Fibroblast of the aortic adventitia (primary cell): Measurements from ENCODE around the gene AARSD1. TPM values are rescaled to one million over a fixed set of nuclear protein-coding genes. Genes with fewer than 3 reads are reported as not detected.

ENCODE experiments used
- DNase-seq: peaks from one replicate; pipeline ENCODE4 v3.0.0-alpha.2; 2010; ENCODE audit warnings: low read depth
- H3K4me3 ChIP-seq: 2 replicates; pipeline ENCODE4 v1.5.1; 2011; ENCODE audit warnings: low read depth, mild to moderate bottlenecking, control low read depth, low read length, moderate library complexity
- CTCF ChIP-seq: IDR thresholded peaks from 2 replicates; pipeline ENCODE4 v1.5.1; 2011; ENCODE audit warnings: mild to moderate bottlenecking, low read length, control low read depth, inconsistent platforms; ENCODE audit not compliant: insufficient read depth
- small RNA-seq: library from RNA; depleted of rRNA; stranded (forward); fragments of <200 nt; gene quantifications from one replicate; pipeline ENCODE3, GENCODE V24; 2012
- total RNA-seq: library from RNA; depleted of rRNA; stranded (reverse); fragments of >200 nt; gene quantifications from 2 replicates; pipeline ENCODE4 v1.2.3, GENCODE V29; 2012; ENCODE audit warnings: low replicate concordance

AARSD1 gene
- total RNA-seq, 1 donor: 18.9 TPM

GRCh38 chr17:42906772-42907446, 57.3 kb downstream of the AARSD1 start:
- no peak for TF ChIP-seq CTCF
- no peak for DNase-seq
- no peak overlapping the region for H3K4me3 ChIP-seq

GRCh38 chr17:42904110-42904469, 60.2 kb downstream of the AARSD1 start:
- no peak for TF ChIP-seq CTCF
- H3K4me3 ChIP-seq: no peak overlapping the region

GRCh38 chr17:42901535-42902229, 62.6 kb downstream of the AARSD1 start:
- DNase-seq: peak; percentile 25
- no peak for TF ChIP-seq CTCF
- no peak overlapping the region for H3K4me3 ChIP-seq

More at GRCh38 chr17:42904110-42904469, 60.2 kb downstream of the AARSD1 start:
- DNase-seq: no peak

Small RNA genes lying within 50 kb of the gene (small RNA-seq; reads per million reads assigned to genes)
- not detected for gene AARSD1
- not detected for gene RF00561

Other genes starting within 250 kb of the AARSD1 start
- 26.7 and 31.4 TPM in 2 replicates for gene EZH1, start 219.4 kb downstream of the AARSD1 start, total RNA-seq
- 0.27 and 4.8 TPM in 2 replicates for gene RAMP2, start 203.2 kb downstream of the AARSD1 start, total RNA-seq
- 4.2 and 57.2 TPM in 2 replicates for gene VPS25, start 191.0 kb downstream of the AARSD1 start, total RNA-seq
- 0.45 and 3.5 TPM in 2 replicates for gene WNK4, start 183.8 kb downstream of the AARSD1 start, total RNA-seq
- gene COA3, start 165.8 kb downstream of the AARSD1 start, total RNA-seq: 40.8 and 67.5 TPM in 2 replicates
- 0.54 TPM in 1 of 2 replicates, not detected in the other for gene CNTD1, start 165.6 kb downstream of the AARSD1 start, total RNA-seq
- 72.6 and 99.3 TPM in 2 replicates for gene BECN1, start 140.2 kb downstream of the AARSD1 start, total RNA-seq
- gene PSME3, start 131.1 kb downstream of the AARSD1 start, total RNA-seq: 86.3 and 101 TPM in 2 replicates
- gene AOC2, start 119.9 kb downstream of the AARSD1 start, total RNA-seq: 0.25 and 0.72 TPM in 2 replicates
- gene AOC3, start 113.3 kb downstream of the AARSD1 start, total RNA-seq: under 0.01 and 0.08 TPM in 2 replicates
- not detected in 2 replicates for gene G6PC1, start 63.7 kb downstream of the AARSD1 start, total RNA-seq
- 0.18 and 0.65 TPM in 2 replicates for gene PTGES3L, start 15.6 kb upstream of the AARSD1 start, total RNA-seq
- 7.7 and 12.1 TPM in 2 replicates for gene RUNDC1, start 16.1 kb upstream of the AARSD1 start, total RNA-seq
- gene RPL27, start 34.0 kb upstream of the AARSD1 start, total RNA-seq: 336 and 1,876 TPM in 2 replicates
- 34.7 and 43.0 TPM in 2 replicates for gene IFI35, start 42.3 kb upstream of the AARSD1 start, total RNA-seq
- gene VAT1, start 57.9 kb upstream of the AARSD1 start, total RNA-seq: 435 and 461 TPM in 2 replicates
- gene RND2, start 60.8 kb upstream of the AARSD1 start, total RNA-seq: 0.45 and 0.98 TPM in 2 replicates
- 13.0 and 44.6 TPM in 2 replicates for gene BRCA1, start 160.9 kb upstream of the AARSD1 start, total RNA-seq
- 63.2 and 111 TPM in 2 replicates for gene NBR1, start 206.8 kb upstream of the AARSD1 start, total RNA-seq
- 4.3 and 7.2 TPM in 2 replicates for gene TMEM106A, start 247.4 kb upstream of the AARSD1 start, total RNA-seq